Neural cell (in vitro differentiated cells): Measurements from ENCODE around the gene PRRX2.

ENCODE experiments used
- EP300 ChIP-seq: fragments of 450-650 bp; conservative IDR thresholded peaks from 2 replicates; pipeline ENCODE4 v1.6.1; 2014; ENCODE audit warnings: antibody characterized with exemption, mild to moderate bottlenecking, moderate library complexity; ENCODE audit not compliant: poor library complexity, severe bottlenecking
- EZH2 ChIP-seq: fragments of 200-600, 300-800 bp; shearing (Covaris generic), sonication (generic); IDR thresholded peaks from 2 replicates; pipeline ENCODE4 v1.6.1; 2014; ENCODE audit warnings: antibody characterized with exemption, low read length, borderline replicate concordance, mild to moderate bottlenecking; ENCODE audit not compliant: insufficient read depth, poor library complexity, severe bottlenecking
- MXI1 ChIP-seq: fragments of 450-650 bp; conservative IDR thresholded peaks from 2 replicates; pipeline ENCODE4 v1.6.1; 2014; ENCODE audit warnings: antibody characterized with exemption, mild to moderate bottlenecking; ENCODE audit not compliant: poor library complexity, severe bottlenecking
- POLR2AphosphoS5 ChIP-seq: IDR thresholded peaks from 2 replicates; pipeline ENCODE4 v1.6.1; 2012
- RAD21 ChIP-seq: fragments of 450-650 bp; conservative IDR thresholded peaks from 2 replicates; pipeline ENCODE4 v1.6.1; 2014; ENCODE audit warnings: antibody characterized with exemption, mild to moderate bottlenecking, moderate library complexity
- REST ChIP-seq: IDR thresholded peaks from 2 replicates; pipeline ENCODE4 v1.6.1; 2012; ENCODE audit warnings: borderline replicate concordance
- SMC3 ChIP-seq: fragments of 450-650 bp; conservative IDR thresholded peaks from 2 replicates; pipeline ENCODE4 v1.6.1; 2014; ENCODE audit warnings: antibody characterized with exemption, mild to moderate bottlenecking, moderate library complexity; ENCODE audit not compliant: poor library complexity
- TAF1 ChIP-seq: IDR thresholded peaks from 2 replicates; pipeline ENCODE4 v1.6.1; 2012; ENCODE audit warnings: low read depth
- TF ChIP-seq, protein P1 (sequence below): fragments of 450-650 bp; IDR thresholded peaks from 2 replicates; pipeline ENCODE4 v1.5.1; 2014; ENCODE audit warnings: antibody characterized with exemption, mild to moderate bottlenecking, moderate library complexity; ENCODE audit not compliant: poor library complexity, severe bottlenecking

- no peak for TF ChIP-seq MXI1
- TF ChIP-seq, protein P1, sequence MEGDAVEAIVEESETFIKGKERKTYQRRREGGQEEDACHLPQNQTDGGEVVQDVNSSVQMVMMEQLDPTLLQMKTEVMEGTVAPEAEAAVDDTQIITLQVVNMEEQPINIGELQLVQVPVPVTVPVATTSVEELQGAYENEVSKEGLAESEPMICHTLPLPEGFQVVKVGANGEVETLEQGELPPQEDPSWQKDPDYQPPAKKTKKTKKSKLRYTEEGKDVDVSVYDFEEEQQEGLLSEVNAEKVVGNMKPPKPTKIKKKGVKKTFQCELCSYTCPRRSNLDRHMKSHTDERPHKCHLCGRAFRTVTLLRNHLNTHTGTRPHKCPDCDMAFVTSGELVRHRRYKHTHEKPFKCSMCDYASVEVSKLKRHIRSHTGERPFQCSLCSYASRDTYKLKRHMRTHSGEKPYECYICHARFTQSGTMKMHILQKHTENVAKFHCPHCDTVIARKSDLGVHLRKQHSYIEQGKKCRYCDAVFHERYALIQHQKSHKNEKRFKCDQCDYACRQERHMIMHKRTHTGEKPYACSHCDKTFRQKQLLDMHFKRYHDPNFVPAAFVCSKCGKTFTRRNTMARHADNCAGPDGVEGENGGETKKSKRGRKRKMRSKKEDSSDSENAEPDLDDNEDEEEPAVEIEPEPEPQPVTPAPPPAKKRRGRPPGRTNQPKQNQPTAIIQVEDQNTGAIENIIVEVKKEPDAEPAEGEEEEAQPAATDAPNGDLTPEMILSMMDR: no peak
- TF ChIP-seq EZH2: no peak
- no peak for TF ChIP-seq TAF1
- TF ChIP-seq EP300: no peak
- no peak for TF ChIP-seq REST
- TF ChIP-seq POLR2AphosphoS5: no peak
- TF ChIP-seq RAD21: no peak
- TF ChIP-seq SMC3: no peak
Measured at GRCh38 chr9:129653823-129654553, 11.5 kb upstream of the PRRX2 start.
